Keratinocyte (primary cell): ENCODE results near the gene PCNT. TPM values are rescaled to one million over a fixed set of nuclear protein-coding genes. Genes with fewer than 3 reads are reported as not detected.

Experiments used
- DNase-seq: peaks from one replicate; pipeline ENCODE4 v3.0.0-alpha.2; 2011; ENCODE audit warnings: low read depth, missing footprints, low spot score
- FAIRE-seq: peaks from 2 replicates; lab custom pipeline; 2011; peaks lifted over from hg19 to GRCh38; lab: Jason Lieb, UNC
- H2AFZ ChIP-seq: 2 replicates; pipeline ENCODE4 v1.6.0; 2012; ENCODE audit warnings: low read length, control low read depth, inconsistent platforms; ENCODE audit not compliant: control insufficient read depth
- H3K27ac ChIP-seq: 2 replicates; pipeline ENCODE4 v1.5.1; 2011; ENCODE audit warnings: low read length; ENCODE audit not compliant: control insufficient read depth, insufficient read depth
- H3K27me3 ChIP-seq: 3 replicates; pipeline ENCODE4 v1.6.0; 2011; ENCODE audit warnings: low read length; ENCODE audit not compliant: control insufficient read depth, insufficient read depth; ENCODE audit errors: extremely low read depth
- H3K36me3 ChIP-seq, 2 experiments: 2 replicates in 1 of 2; 3 replicates in 1 of 2; pipeline ENCODE4 v1.5.1; 2011; ENCODE audit warnings: low read length in 2 of 2, mild to moderate bottlenecking in 1 of 2; ENCODE audit not compliant: control insufficient read depth in 2 of 2, insufficient read depth in 2 of 2; ENCODE audit errors: extremely low read depth in 1 of 2
- H3K4me1 ChIP-seq: 3 replicates; pipeline ENCODE4 v1.5.1; 2011; ENCODE audit warnings: low read length; ENCODE audit not compliant: control insufficient read depth, insufficient read depth; ENCODE audit errors: extremely low read depth
- H3K4me2 ChIP-seq: 3 replicates; pipeline ENCODE4 v1.6.0; 2011; ENCODE audit warnings: low read depth, low read length; ENCODE audit not compliant: control insufficient read depth, insufficient read depth; ENCODE audit errors: extremely low read depth
- H3K4me3 ChIP-seq, 3 experiments: fragments of 200-600 bp in 1 of 3; sonication (generic) in 1 of 3; 2 replicates in 2 of 3; 3 replicates in 1 of 3; pipeline ENCODE4 v1.5.1; 2011 to 2016; ENCODE audit warnings: low read length in 3 of 3, mild to moderate bottlenecking in 3 of 3, control low read depth in 2 of 3, inconsistent platforms in 1 of 3, low read depth in 1 of 3, mixed read lengths in 1 of 3, mixed run types in 1 of 3, moderate library complexity in 1 of 3; ENCODE audit not compliant: control insufficient read depth in 2 of 3, insufficient read depth in 2 of 3; ENCODE audit errors: extremely low read depth in 1 of 3
- H3K79me2 ChIP-seq: 2 replicates; pipeline ENCODE4 v1.6.0; 2012; ENCODE audit warnings: low read length; ENCODE audit not compliant: control insufficient read depth, insufficient read depth
- H3K9ac ChIP-seq: 3 replicates; pipeline ENCODE4 v1.6.0; 2011; ENCODE audit warnings: low read length; ENCODE audit not compliant: control insufficient read depth, insufficient read depth; ENCODE audit errors: extremely low read depth
- H3K9me1 ChIP-seq: 3 replicates; pipeline ENCODE4 v1.6.0; 2011; ENCODE audit warnings: low read length; ENCODE audit not compliant: control insufficient read depth, insufficient read depth; ENCODE audit errors: extremely low read depth
- H3K9me3 ChIP-seq: 2 replicates; pipeline ENCODE4 v1.5.1; 2012; ENCODE audit warnings: low read depth, low read length; ENCODE audit not compliant: control insufficient read depth
- H4K20me1 ChIP-seq: 3 replicates; pipeline ENCODE4 v1.6.0; 2011; ENCODE audit warnings: low read length; ENCODE audit not compliant: control insufficient read depth, insufficient read depth; ENCODE audit errors: extremely low read depth
- EZH2 ChIP-seq: IDR thresholded peaks from one replicate; pipeline ENCODE4 v1.6.1; 2012; ENCODE audit warnings: inconsistent platforms, mild to moderate bottlenecking, low read length, moderate library complexity
- dilution Hi-C: fragments of 300-500 bp; cut with MboI; formaldehyde crosslinking; loops from one replicate; pipeline ENCODE4 v1.7.0; 2020; ENCODE audit warnings: low sequenced_read_pairs; ENCODE audit not compliant: extremely low pct_ligation_motif_present
- polyA plus RNA-seq, 5 experiments: library from polyadenylated mRNA; depleted of rRNA in 3 of 5; stranded (reverse) in 3 of 5; stranded (forward) in 1 of 5; unstranded in 1 of 5; fragments of >200 nt; gene quantifications; 1 replicate in 1 of 5; 2 replicates in 3 of 5; 3 replicates in 1 of 5; pipeline versions ENCODE4 v1.2.1 to v1.2.3, GENCODE V29; 2011 to 2012; ENCODE audit warnings: missing spikeins in 2 of 5, low read depth in 1 of 5, low replicate concordance in 1 of 5
- TF ChIP-seq, protein P1 (sequence below), 3 experiments: IDR thresholded peaks in 1 of 3; conservative IDR thresholded peaks in 1 of 3; optimal IDR thresholded peaks in 1 of 3; 2 replicates in 2 of 3; 3 replicates in 1 of 3; pipeline versions ENCODE3 to v1.5.1; 2011; ENCODE audit warnings: low read length in 3 of 3, mild to moderate bottlenecking in 3 of 3, moderate library complexity in 2 of 3, control low read depth in 1 of 3, inconsistent platforms in 1 of 3; ENCODE audit not compliant: insufficient read depth in 2 of 3; ENCODE audit errors: extremely low read depth in 1 of 3

PCNT gene
- polyA plus RNA-seq, 1 donor (not counting 4 experiments of a cell fraction or from before 2014, with no cell fraction given): 9.8 TPM

DNA sequence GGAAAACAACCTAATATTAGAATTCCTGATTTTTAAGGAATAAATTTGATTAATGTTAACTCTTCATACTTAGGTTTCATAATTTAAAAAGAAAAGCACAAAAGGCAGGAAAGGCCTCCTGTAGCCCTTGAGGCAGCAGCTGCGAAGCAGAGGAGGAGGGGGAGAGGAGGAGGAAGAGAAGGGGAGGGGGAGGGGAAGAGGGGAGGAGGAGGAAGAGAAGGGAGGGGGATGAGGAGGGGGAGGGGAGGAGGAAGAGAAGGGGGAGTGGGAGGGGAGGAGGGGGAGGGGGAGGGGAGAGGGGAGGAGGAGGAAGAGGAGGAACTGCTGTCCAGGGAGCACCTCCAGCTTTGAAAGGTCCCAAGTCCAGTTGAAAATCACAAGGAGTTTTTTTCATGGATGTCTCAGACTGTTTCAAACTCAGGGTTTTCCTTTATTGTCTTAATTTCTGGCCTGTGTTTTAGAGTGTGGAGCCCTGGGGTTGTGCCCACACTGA, 99.6 kb downstream of the PCNT start:
- TF ChIP-seq, protein P1, sequence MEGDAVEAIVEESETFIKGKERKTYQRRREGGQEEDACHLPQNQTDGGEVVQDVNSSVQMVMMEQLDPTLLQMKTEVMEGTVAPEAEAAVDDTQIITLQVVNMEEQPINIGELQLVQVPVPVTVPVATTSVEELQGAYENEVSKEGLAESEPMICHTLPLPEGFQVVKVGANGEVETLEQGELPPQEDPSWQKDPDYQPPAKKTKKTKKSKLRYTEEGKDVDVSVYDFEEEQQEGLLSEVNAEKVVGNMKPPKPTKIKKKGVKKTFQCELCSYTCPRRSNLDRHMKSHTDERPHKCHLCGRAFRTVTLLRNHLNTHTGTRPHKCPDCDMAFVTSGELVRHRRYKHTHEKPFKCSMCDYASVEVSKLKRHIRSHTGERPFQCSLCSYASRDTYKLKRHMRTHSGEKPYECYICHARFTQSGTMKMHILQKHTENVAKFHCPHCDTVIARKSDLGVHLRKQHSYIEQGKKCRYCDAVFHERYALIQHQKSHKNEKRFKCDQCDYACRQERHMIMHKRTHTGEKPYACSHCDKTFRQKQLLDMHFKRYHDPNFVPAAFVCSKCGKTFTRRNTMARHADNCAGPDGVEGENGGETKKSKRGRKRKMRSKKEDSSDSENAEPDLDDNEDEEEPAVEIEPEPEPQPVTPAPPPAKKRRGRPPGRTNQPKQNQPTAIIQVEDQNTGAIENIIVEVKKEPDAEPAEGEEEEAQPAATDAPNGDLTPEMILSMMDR (optimal IDR thresholded peaks at IDR 0.05 in 1 of 3, IDR thresholded peaks at IDR 0.05 in 1 of 3, conservative IDR thresholded peaks at IDR 0.05 in 1 of 3; ENCODE audit: extremely low read depth in 1 of 3, insufficient read depth in 2 of 3, low read length in 3 of 3): no peak
- TF ChIP-seq EZH2: no peak

GRCh38 chr21:46424039-46424591, 100.2 kb downstream of the PCNT start:
- H3K9me1 ChIP-seq: no peaks in the 10 kb centered on the region
- H3K36me3 ChIP-seq: peaks cover 23 to 32% of the 10 kb centered on the region in 2 experiments
- H3K79me2 ChIP-seq: no peaks in the 10 kb centered on the region
- no peak for TF ChIP-seq EZH2
- TF ChIP-seq, protein P1 (optimal IDR thresholded peaks at IDR 0.05 in 1 of 3, IDR thresholded peaks at IDR 0.05 in 1 of 3, conservative IDR thresholded peaks at IDR 0.05 in 1 of 3; ENCODE audit: extremely low read depth in 1 of 3, insufficient read depth in 2 of 3, low read length in 3 of 3): no peak
- H3K27me3 ChIP-seq: no peaks in the 10 kb centered on the region
- no peaks in the 10 kb centered on the region for H4K20me1 ChIP-seq
- H2AFZ ChIP-seq: no peak overlapping the region
- FAIRE-seq (no peak), DNase-seq (no peak)
- no peak overlapping the region for H3K9ac ChIP-seq
- H3K4me1 ChIP-seq: no peaks in the 10 kb centered on the region
- H3K4me3 ChIP-seq: no peak overlapping the region
- no peaks in the 10 kb centered on the region for H3K9me3 ChIP-seq
- H3K4me2 ChIP-seq: no peak overlapping the region
- dilution Hi-C loops: no loop called here
- H3K27ac ChIP-seq: no peak overlapping the region

More for the DNA sequence above, 99.6 kb downstream of the PCNT start:
- no peak overlapping the region for H3K9ac ChIP-seq
- no peak overlapping the region for H3K27ac ChIP-seq
- no peak for DNase-seq
- no peaks in the 10 kb centered on the region for H3K9me1 ChIP-seq
- H4K20me1 ChIP-seq: no peaks in the 10 kb centered on the region
- no peaks in the 10 kb centered on the region for H3K79me2 ChIP-seq
- no peaks in the 10 kb centered on the region for H3K27me3 ChIP-seq
- dilution Hi-C loops: no loop called here
- no peak overlapping the region for H3K4me3 ChIP-seq
- FAIRE-seq: no peak
- no peak overlapping the region for H3K4me2 ChIP-seq
- no peaks in the 10 kb centered on the region for H3K4me1 ChIP-seq
- H3K36me3 ChIP-seq: peaks cover 23 to 34% of the 10 kb centered on the region in 2 experiments
- H3K9me3 ChIP-seq: no peaks in the 10 kb centered on the region
- H2AFZ ChIP-seq: no peak overlapping the region
